ENCODE measurements around the gene JAZF1. TPM values are rescaled to one million over a fixed set of nuclear protein-coding genes. Genes with fewer than 3 reads are reported as not detected.

Gene JAZF1
- total and polyA plus RNA-seq, 9 of the 15 experiments (the other 6 are each of a cell fraction or from before 2014, with no cell fraction given): 0.04 to 0.64 (median 0.11) TPM; not detected in 3

DNA sequence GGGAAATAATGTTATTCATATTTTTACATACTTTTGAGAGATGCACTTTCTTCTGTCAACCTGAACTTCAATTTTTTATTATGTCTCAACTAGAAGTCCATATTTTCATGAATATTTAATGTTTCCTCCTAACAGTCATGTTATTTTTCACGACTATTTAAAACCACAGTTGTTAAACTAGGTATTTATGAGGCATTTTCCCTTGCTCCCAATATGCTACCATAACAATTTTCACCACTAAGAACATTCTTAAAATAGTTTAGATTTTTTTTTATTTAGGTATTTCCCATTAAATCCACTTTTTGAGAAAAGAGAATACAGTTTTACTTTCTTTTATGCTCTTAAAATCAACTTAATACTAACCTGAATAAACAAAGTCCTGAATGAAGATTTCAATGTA lies 89.4 kb downstream of the JAZF1 start:
- intact Hi-C loops (cut with micrococcal nuclease) (loop anchor here (5.0 kb wide), 1 partner anchor 164 kb away; no protein-coding TSS in a partner anchor), in situ Hi-C loops (cut with MboI) (no loop called here)

DNA sequence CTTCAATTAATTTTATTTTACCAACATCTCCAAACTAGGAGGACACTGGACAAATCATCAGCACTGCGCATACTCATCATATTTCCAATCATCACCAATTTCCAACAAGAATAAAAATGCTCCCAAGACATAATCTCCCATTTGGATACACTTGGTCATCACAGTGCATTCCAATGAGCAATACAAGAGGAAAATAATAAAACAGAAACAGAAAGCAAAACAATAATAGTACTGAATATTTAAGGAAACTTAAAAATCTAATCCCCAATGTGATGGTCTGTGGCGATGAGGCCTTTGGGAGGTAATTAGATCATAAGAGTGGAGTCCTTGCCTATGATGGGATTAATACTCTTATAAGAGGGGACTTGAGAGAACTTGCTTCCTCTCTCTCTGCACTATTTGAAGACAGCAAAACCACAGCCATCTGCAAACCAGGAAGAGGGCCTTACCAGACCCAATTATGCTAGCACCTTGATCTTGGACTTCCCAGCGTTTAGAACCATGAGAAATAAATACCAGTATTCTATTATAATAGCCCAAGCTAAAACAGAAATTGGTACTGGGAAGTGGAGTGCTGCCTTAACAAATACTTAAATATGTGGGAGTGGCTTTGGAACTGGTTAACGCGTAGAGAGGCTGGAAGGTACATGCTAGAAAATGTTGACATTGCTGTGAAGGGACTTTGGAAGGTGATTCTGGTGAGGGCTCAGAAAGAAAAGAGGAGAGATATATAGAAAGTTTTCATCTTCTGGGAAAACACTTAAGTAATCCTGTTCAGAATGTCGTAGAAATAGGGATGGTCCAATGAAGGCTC lies 91.5 kb downstream of the JAZF1 start:
- ATAC-seq: no peak
- no peak for FAIRE-seq
- intact Hi-C loops (cut with micrococcal nuclease): no loop called here
- TF ChIP-seq PHF21A (IDR thresholded peaks at IDR 0.05; ENCODE audit: borderline replicate concordance, low read depth) (no peak), CHD1 (IDR thresholded peaks at IDR 0.05; ENCODE audit: low read length) (no peak), KLF16 (IDR thresholded peaks at IDR 0.05) (no peak), PCBP2 (IDR thresholded peaks at IDR 0.05; ENCODE audit: low read depth, low read length, poor library complexity, severe bottlenecking) (no peak), ATF2 (CRISPR knock-in tag; IDR thresholded peaks at IDR 0.05) (no peak), ZKSCAN3 (CRISPR knock-in tag; IDR thresholded peaks at IDR 0.05) (no peak)

More for the DNA sequence above, 89.4 kb downstream of the JAZF1 start:
- ATAC-seq (no peak), FAIRE-seq (no peak), DNase-seq (ENCODE audit: extremely low read depth in 1 of 4, low spot score in 3 of 4) (no peak)
- Histone ChIP-seq H4K20me1 (replicated peaks; ENCODE audit: control insufficient read depth, insufficient read depth, low read length) (no peaks in the 10 kb centered on the region), H3K9me1 (ENCODE audit: control insufficient read depth, insufficient read depth, low read length) (no peaks in the 10 kb centered on the region), H3K4me1 (replicated peaks in 1 of 2; ENCODE audit: control insufficient read depth in 2 of 2, insufficient read depth in 2 of 2, low read length in 2 of 2) (no peaks in the 10 kb centered on the region), H3K4me3 (no peak overlapping the region), H3K27me3 (ENCODE audit: control insufficient read depth in 2 of 2, insufficient read depth in 2 of 2, low read length in 2 of 2) (peaks cover 0 to 22% of the 10 kb centered on the region in 2 experiments; a peak in 2 of 5 replicates), H3K9ac (ENCODE audit: insufficient read depth in 1 of 2, low read depth in 2 of 2, low read length in 2 of 2) (no peak overlapping the region), H3K27ac (ENCODE audit: extremely low read depth, low read depth, low read length) (no peak overlapping the region), H2AFZ (ENCODE audit: low read depth, low read length) (no peak overlapping the region), H3K9me3 (replicated peaks; ENCODE audit: control insufficient read depth, insufficient read depth, low read depth, low read length) (no peaks in the 10 kb centered on the region), H3K36me3 (ENCODE audit: control insufficient read depth, insufficient read depth, low read length) (no peaks in the 10 kb centered on the region), H3K4me2 (ENCODE audit: insufficient read depth, low read length) (no peak overlapping the region), H3K79me2 (ENCODE audit: control insufficient read depth, insufficient read depth, low read length) (no peaks in the 10 kb centered on the region)
- WGBS (ENCODE audit: insufficient coverage, low coverage, missing lambda C conversion rate): 0% methylated on average over 1 of the region's 1 CpG
- ChIA-PET POLR2A (no interaction called here), CTCF (ENCODE audit: low intra/inter-chr PET ratio) (no interaction called here)
- TF ChIP-seq ZNF143 (CRISPR knock-in tag; IDR thresholded peaks at IDR 0.05) (no peak), NFE2 (IDR thresholded peaks at IDR 0.05; ENCODE audit: low read depth) (no peak), EGR1 (conservative IDR thresholded peaks at IDR 0.05) (no peak), SNAPC5 (CRISPR knock-in tag; IDR thresholded peaks at IDR 0.05) (no peak), NUFIP1 (IDR thresholded peaks at IDR 0.05; ENCODE audit: partially characterized antibody) (no peak), BRD9 (IDR thresholded peaks at IDR 0.05; ENCODE audit: low read depth, partially characterized antibody) (no peak), ZNF133 (CRISPR knock-in tag; IDR thresholded peaks at IDR 0.05) (no peak)
- no TSS peak for BruUV-seq (replicated peaks)

More for the DNA sequence above, 91.5 kb downstream of the JAZF1 start:
- no peaks in the 10 kb centered on the region for H4K20me1 ChIP-seq (replicated peaks; ENCODE audit: control insufficient read depth, insufficient read depth, low read length)
- no peak overlapping the region for H3K9ac ChIP-seq (ENCODE audit: insufficient read depth in 1 of 2, low read depth in 2 of 2, low read length in 2 of 2)
- peaks cover 0 to 6% of the 10 kb centered on the region in 2 experiments; a peak in 2 of 5 replicates for H3K27me3 ChIP-seq (ENCODE audit: control insufficient read depth in 2 of 2, insufficient read depth in 2 of 2, low read length in 2 of 2)
- H3K4me1 ChIP-seq (replicated peaks in 1 of 2; ENCODE audit: control insufficient read depth in 2 of 2, insufficient read depth in 2 of 2, low read length in 2 of 2): no peaks in the 10 kb centered on the region
- H3K4me3 ChIP-seq: no peak overlapping the region
- in situ Hi-C loops (cut with MboI): no loop called here
- ChIA-PET CTCF (ENCODE audit: low intra/inter-chr PET ratio) (no interaction called here), POLR2A (no interaction called here)
- WGBS (ENCODE audit: insufficient coverage, low coverage, missing lambda C conversion rate): 12% methylated on average over 6 of the region's 6 CpGs
- no peak overlapping the region for H3K4me2 ChIP-seq (ENCODE audit: insufficient read depth, low read length)
- DNase-seq (ENCODE audit: extremely low read depth in 1 of 4, low spot score in 3 of 4): no peak
- no peaks in the 10 kb centered on the region for H3K79me2 ChIP-seq (ENCODE audit: control insufficient read depth, insufficient read depth, low read length)
- BruUV-seq (replicated peaks): no TSS peak
- no peaks in the 10 kb centered on the region for H3K9me1 ChIP-seq (ENCODE audit: control insufficient read depth, insufficient read depth, low read length)
- no peak overlapping the region for H3K27ac ChIP-seq (ENCODE audit: extremely low read depth, low read depth, low read length)
- no peak overlapping the region for H2AFZ ChIP-seq (ENCODE audit: low read depth, low read length)
- no peaks in the 10 kb centered on the region for H3K36me3 ChIP-seq (ENCODE audit: control insufficient read depth, insufficient read depth, low read length)
- H3K9me3 ChIP-seq (replicated peaks; ENCODE audit: control insufficient read depth, insufficient read depth, low read depth, low read length): no peaks in the 10 kb centered on the region

All from K562 (cell line).